Fibroblast of skin of right biceps (primary cell): Measurements from ENCODE around the gene MAPK7.

ENCODE experiments used
- DNase-seq: peaks from one replicate; pipeline ENCODE4 v3.0.0-alpha.2; 2013

MAPK7 gene

GRCh38 chr17:19424934-19425868 is 46.9 kb downstream of the MAPK7 start:
- peak; percentile 6 for DNase-seq

GRCh38 chr17:19426631-19427030 is 48.3 kb downstream of the MAPK7 start:
- no peak for DNase-seq

GRCh38 chr17:19431691-19432090 is 53.4 kb downstream of the MAPK7 start:
- no peak for DNase-seq
